Midbrain (tissue), 1 donor: ENCODE measurements around the gene TSSC4.

Experiments used
- DNase-seq: peaks from one replicate; lab custom pipeline; 2025; lab: John Stamatoyannopoulos, UW

The TSSC4 gene

GRCh38 chr11:2418693-2419360 lies 18.3 kb downstream of the TSSC4 start:
- no peak for DNase-seq

GRCh38 chr11:2419638-2420501 lies 19.3 kb downstream of the TSSC4 start:
- DNase-seq, result peak; percentile 73

- DNase-seq, result peak; percentile 72
Observed at GRCh38 chr11:2420502-2421225, 20.1 kb downstream of the TSSC4 start.

- DNase-seq, result no peak
Observed at GRCh38 chr11:2421226-2421994, 20.9 kb downstream of the TSSC4 start.

- DNase-seq, result no peak
Observed at GRCh38 chr11:2421996-2422395, 21.4 kb downstream of the TSSC4 start.

- no peak for DNase-seq
Observed at GRCh38 chr11:2422461-2423156, 22.1 kb downstream of the TSSC4 start.

- DNase-seq, result no peak
Observed at GRCh38 chr11:2423157-2424025, 22.8 kb downstream of the TSSC4 start.

GRCh38 chr11:2424811-2425495 lies 24.4 kb downstream of the TSSC4 start:
- DNase-seq, result no peak

GRCh38 chr11:2425506-2425905 lies 25.0 kb downstream of the TSSC4 start:
- no peak for DNase-seq

- no peak for DNase-seq
Observed at GRCh38 chr11:2426221-2426620, 25.7 kb downstream of the TSSC4 start.

- no peak for DNase-seq
Observed at GRCh38 chr11:2426826-2427521, 26.4 kb downstream of the TSSC4 start.

GRCh38 chr11:2427721-2428321 lies 27.3 kb downstream of the TSSC4 start:
- DNase-seq, result no peak

GRCh38 chr11:2428322-2428795 lies 27.8 kb downstream of the TSSC4 start:
- peak; percentile 26 for DNase-seq

- no peak for DNase-seq
Observed at GRCh38 chr11:2431395-2431794, 30.8 kb downstream of the TSSC4 start.

GRCh38 chr11:2432171-2432621 lies 31.6 kb downstream of the TSSC4 start:
- DNase-seq, result no peak

GRCh38 chr11:2432628-2433071 lies 32.1 kb downstream of the TSSC4 start:
- no peak for DNase-seq

- DNase-seq, result no peak
Observed at GRCh38 chr11:2433106-2433925, 32.8 kb downstream of the TSSC4 start.
